ENCODE data around the gene NFASC.

Gene NFASC

GRCh38 chr1:204870160-204870912 is at the start of gene NFASC:
Gene NFASC, plus strand, starts transcription at chr1:204870862. Its CDS starts 73,454 bp downstream, at chr1:204944316.
- no peak for DNase-seq (ENCODE audit: low spot score)

GRCh38 chr1:204821476-204821875 is 49.2 kb upstream of the NFASC start:
- DNase-seq (ENCODE audit: low spot score): no peak

- no peak for DNase-seq (ENCODE audit: low spot score)
These were observed 48.7 kb upstream of the NFASC start for GRCh38 chr1:204821924-204822323.

DNA sequence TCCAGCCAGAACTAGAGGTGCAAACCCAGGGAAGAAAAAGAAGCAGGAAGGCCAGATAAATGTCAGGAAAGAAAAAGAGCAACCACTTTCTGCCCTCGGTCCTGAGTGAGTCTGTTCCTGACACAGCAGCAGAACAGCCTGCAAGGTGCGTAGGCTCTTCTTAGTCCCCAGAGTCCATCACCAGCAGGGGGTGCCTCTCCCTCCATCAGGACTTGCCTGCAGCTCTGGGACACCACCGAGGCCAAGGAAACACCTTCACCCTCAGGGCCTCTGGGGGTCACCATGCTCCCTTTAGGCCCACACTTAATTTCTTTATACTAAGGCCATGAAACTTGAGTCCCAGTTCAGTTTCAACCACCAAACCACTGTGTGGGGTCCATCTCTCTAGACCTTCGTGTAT is 43.7 kb upstream of the NFASC start:
- peak; percentile 65 for DNase-seq (ENCODE audit: low spot score)

DNA sequence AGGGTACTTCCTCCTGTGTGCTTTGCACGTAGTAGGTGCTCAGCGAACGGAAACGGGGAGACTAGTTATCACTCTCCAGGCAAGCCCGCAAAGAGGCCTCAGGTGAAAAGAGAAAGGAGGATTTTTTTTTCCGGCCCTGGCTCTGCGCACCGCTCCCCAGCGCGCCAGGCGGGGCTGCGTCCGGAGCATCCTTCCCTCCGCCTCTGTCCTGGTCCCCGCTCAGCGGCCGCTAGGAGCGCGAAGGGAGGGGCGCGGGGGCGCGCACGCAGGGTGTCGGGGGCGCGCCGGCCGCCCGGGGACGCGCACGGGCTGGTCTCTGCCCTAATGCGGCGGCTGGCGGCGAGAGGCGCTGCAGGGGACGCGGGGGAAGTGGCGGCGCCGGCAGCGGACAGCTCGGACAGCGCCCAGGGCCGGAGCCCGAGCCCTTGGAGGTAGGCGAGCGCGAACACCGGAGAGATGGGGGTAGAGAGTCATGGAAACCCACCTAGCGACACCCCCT is 42.3 kb upstream of the NFASC start:
- DNase-seq (ENCODE audit: low spot score): peak; percentile 97

- DNase-seq (ENCODE audit: low spot score): no peak
These were observed 41.4 kb upstream of the NFASC start for GRCh38 chr1:204829133-204829825.

DNA sequence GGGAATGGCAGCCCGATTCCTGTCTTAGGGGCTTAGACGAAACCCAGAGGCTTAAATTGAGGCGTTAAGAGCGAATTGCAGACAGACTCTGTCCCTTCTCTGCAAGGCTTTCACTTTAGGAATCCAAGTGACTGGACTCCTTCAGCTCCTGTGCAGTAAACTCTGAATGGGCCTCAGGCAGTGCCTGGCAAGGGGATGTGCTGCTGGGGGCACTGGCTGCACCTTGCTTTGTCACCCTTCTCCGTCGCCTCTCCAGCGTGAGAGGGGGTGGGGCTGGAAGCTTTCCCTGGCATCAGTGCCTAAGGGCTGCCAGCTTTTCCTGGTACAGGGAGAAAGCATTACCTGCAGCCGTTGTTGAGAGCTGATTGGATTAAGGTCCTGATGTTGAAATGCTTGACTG is 39.9 kb upstream of the NFASC start:
- DNase-seq (ENCODE audit: low spot score): no peak

GRCh38 chr1:204831186-204831585 is 39.5 kb upstream of the NFASC start:
- no peak for DNase-seq (ENCODE audit: low spot score)

DNA sequence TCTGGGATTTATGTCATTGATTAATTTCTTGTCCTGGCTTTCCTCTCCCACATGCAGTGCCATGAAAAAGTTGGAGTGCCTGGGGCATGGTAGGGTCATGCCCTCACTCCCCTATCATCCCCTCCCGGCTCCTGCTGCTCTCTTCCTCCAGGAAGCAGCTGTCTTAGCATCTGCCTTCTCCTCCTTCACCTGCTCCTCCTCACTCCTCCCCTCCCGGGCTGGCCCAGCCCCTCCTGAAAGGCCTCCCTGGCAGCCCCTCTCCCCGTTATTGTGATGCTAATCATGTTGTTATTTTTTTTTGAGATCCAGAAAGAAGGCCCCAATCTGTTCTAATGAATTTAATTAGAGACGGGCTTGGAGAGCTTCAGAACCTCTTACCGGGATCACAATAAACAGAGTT is 36.3 kb upstream of the NFASC start:
- peak; percentile 70 for DNase-seq (ENCODE audit: low spot score)

DNA sequence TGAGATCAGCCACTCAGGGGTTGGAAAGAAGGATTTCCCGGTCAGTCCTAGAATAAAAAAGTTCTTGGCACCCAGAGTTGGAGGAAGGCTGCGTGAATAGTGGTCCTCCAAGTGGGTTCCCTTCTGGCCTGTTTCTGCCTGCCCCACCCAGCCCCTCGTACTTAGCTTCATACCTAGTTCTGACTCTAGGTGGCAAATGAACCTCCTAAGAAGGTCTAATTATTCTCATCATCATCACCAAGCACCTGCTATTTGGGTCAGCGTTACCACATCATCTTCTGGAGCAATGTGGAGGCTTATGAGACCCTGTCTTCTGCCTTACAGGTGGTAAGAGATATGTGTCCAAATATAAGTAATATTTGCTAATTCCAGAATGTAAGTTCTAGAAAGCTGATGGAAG is 35.9 kb upstream of the NFASC start:
- DNase-seq (ENCODE audit: low spot score): no peak

DNA sequence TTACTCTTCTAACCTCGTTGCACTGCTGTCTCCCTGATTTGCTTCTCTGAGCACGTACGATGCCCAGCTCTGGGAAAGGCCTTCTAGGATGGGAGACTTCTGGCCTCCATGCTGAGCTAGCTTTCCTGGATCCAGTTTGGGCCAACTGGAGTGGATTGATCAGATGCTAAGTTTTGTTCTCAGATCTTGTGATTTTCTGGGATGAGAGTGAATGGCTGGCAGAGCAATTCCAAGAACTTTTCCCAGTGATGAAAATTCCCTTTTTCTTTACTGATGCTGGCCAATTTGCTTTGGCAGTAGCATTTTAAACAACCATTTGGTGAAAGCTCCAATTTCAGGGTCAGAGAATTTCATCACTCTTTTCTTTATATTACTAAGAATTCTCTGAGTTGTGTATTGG is 34.9 kb upstream of the NFASC start:
- DNase-seq (ENCODE audit: low spot score): no peak

- no peak for DNase-seq (ENCODE audit: low spot score)
These were observed 33.8 kb upstream of the NFASC start for GRCh38 chr1:204836856-204837255.

DNA sequence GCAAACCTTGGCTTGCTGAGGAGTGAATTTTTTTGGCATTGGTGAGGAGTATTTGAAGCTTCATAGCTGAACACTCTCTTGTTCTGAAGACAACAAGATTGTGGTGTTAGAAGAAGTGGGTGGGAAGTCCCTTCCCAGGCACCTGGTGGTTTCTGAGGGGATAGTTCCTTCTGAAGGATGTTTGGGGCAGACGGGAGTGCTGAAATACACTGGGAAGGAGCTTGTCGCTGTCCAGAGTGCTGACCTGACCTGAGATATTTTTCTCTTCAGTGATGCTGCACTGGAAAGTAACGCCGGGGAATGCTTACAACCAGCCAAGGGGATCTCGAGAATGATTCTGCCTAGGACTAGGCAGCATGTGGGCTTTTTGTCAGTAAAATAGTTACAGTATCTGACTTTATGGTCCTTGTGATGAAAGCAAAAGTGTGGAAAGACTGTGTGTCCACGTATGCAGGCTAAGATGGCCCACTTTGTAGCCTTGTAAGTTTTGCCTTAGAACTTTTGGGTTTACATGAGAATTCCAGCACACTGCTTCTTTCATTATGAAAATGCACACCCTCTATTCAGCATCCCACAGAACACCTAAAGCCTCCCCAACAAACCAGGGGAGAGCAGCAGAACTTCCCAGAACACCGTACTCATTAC is 33.1 kb upstream of the NFASC start:
- peak; percentile 88 for DNase-seq (ENCODE audit: low spot score)

- no peak for DNase-seq (ENCODE audit: low spot score)
These were observed 29.3 kb upstream of the NFASC start for GRCh38 chr1:204841316-204841715.

GRCh38 chr1:204841798-204842197 is 28.9 kb upstream of the NFASC start:
- no peak for DNase-seq (ENCODE audit: low spot score)

GRCh38 chr1:204842369-204842768 is 28.3 kb upstream of the NFASC start:
- DNase-seq (ENCODE audit: low spot score): no peak

DNA sequence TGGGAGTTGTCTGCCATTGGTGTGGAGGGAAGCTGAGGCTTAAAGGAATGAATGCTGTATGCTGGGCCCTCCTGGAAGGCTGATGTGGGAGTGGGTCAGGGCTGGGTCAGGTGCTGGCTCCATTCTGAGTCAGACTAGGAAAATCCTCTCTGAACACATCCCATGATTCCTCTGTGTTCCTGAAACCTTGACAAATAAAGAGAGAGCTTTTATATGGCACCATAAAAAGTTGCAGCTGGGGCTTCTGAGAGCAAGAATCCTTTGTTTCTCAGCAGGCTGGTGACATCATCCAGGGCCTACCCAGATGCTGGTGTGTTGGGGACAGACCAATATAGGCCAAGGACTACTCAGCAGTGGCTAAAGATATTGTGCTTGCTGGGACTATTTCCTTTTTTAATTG is 27.8 kb upstream of the NFASC start:
- no peak for DNase-seq (ENCODE audit: low spot score)

DNA sequence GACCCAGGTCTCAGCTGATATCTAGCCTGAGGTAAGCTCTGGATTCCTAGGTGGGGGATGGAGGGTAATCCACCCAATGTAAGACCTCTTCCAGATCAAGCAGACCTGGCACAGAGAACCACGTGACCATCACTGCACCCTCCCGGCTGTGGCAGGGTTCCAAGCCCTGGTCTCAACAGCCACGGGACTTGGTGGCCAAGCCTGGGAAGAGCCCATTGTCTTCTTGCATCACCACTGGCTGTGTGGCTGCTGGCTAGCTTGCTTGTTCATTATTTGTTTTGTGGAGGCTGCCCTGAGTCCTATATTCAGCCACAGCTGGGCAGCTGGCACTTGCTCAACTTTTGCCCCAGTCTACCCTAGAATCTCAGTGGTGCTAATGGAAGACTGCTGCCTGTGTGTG is 24.1 kb upstream of the NFASC start:
- DNase-seq (ENCODE audit: low spot score): no peak

DNA sequence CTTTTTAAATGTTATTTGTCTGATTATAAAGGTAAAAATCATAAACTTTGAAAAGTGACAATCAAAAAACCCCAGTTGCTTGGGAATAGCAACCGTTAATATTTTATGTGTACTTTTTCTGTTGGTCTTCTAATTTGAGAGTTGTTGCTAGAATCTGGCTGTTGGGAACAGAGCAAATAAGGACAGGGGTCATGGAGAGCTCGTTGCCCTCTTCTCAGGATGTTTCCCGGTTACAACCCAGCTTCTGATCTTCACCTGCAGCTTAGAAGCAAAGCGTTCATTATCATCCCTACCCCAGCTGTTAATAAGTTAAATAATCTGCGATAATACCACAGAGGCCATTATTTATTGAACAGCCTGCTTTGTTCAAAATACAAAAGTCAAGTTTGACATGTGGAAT is 22.1 kb upstream of the NFASC start:
- no peak for DNase-seq (ENCODE audit: low spot score)

DNA sequence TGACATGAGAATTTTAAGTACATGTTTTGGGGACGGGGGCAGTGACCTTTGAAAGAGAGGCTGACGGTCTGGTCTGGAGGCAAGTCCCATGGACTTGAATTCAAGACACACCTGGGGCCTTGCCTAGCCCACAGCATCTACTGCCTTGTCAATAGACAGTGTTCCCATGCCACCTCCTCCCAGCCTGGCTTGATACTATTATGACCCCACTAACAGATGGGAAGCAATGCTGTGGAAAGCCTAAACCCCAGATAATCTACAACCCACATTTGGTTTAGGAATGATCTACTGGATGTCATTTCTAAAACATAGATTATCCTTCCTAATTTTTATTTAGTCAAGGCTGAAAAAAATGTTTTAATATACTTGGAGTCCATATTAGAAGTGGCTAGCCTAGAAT is 17.8 kb upstream of the NFASC start:
- no peak for DNase-seq (ENCODE audit: low spot score)

- no peak for DNase-seq (ENCODE audit: low spot score)
These were observed 17.2 kb upstream of the NFASC start for GRCh38 chr1:204853436-204853835.

DNA sequence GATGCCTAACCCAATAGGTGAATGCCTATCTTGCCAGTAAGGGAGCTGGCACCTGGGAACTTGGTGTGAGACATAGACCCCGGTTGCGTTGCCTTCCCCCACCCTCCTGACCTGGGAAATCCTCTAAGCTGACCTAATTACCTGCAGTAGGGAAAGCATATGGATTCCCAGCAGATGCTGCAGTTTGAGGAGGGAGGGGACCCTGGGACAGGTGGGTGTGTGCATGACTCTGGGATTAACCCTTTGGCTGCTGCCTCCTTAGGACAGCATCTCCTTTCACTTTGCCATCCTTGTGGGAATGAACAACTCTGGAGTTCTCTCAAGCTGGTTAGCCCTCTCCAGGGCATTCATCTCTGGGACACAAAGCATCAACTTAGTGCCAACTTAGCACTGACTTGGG is 16.4 kb upstream of the NFASC start:
- no peak for DNase-seq (ENCODE audit: low spot score)

- DNase-seq (ENCODE audit: low spot score): peak; percentile 62
These were observed 12.3 kb upstream of the NFASC start for GRCh38 chr1:204858363-204858821.

All from iPS-NIHi11 (cell line).